Measurements from ENCODE around the gene SPAG8.

DNA sequence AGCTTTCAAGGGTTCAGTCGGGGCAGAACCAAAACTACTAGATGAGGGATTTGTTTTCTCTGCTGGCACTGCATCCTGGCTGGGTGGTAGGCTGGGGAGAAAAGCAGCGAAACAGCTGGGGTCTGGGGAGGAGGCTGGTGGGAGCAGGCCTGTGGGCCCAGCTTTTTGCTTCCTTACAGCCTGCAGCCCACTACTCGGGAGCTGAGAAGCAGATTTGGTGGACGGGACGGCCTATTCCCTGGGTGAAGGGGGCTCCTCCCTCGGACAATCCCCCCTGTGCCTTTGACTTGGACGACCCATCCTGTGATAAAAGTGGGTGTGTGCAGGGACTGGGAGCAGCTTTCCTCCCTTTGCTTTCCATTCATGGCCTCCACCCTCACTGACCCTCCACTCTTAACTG is 11.5 kb downstream of the SPAG8 start:
- TF ChIP-seq YY1 (IDR thresholded peaks at IDR 0.05; ENCODE audit: low read depth, low read length) = no peak
- TF ChIP-seq, protein P1, sequence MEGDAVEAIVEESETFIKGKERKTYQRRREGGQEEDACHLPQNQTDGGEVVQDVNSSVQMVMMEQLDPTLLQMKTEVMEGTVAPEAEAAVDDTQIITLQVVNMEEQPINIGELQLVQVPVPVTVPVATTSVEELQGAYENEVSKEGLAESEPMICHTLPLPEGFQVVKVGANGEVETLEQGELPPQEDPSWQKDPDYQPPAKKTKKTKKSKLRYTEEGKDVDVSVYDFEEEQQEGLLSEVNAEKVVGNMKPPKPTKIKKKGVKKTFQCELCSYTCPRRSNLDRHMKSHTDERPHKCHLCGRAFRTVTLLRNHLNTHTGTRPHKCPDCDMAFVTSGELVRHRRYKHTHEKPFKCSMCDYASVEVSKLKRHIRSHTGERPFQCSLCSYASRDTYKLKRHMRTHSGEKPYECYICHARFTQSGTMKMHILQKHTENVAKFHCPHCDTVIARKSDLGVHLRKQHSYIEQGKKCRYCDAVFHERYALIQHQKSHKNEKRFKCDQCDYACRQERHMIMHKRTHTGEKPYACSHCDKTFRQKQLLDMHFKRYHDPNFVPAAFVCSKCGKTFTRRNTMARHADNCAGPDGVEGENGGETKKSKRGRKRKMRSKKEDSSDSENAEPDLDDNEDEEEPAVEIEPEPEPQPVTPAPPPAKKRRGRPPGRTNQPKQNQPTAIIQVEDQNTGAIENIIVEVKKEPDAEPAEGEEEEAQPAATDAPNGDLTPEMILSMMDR (IDR thresholded peaks at IDR 0.05 in 2 of 3, conservative IDR thresholded peaks at IDR 0.05 in 1 of 3; ENCODE audit: control insufficient read depth in 2 of 3, extremely low read depth in 1 of 3, insufficient read depth in 1 of 3, low read depth in 3 of 3, low read length in 3 of 3) = no peak

Data from GM12878 (cell line).